ENCODE measurements around the gene LSM5.

- TF ChIP-seq POLR2AphosphoS5 (IDR thresholded peaks at IDR 0.05; ENCODE audit: borderline replicate concordance, low read depth, low read length) = no peak
- no peak for TF ChIP-seq EZH2 (IDR thresholded peaks at IDR 0.05)
These were observed 8.3 kb downstream of the LSM5 start for GRCh38 chr7:32481921-32482320.

Data from SK-N-MC (cell line).